ENCODE measurements around the gene ZNF598.

- no peak for TF ChIP-seq CTCF (conservative IDR thresholded peaks at IDR 0.05; ENCODE audit: low read depth, low read length)
- TF ChIP-seq EZH2 (IDR thresholded peaks at IDR 0.05; ENCODE audit: low read length, unreplicated experiment), result no peak
- no peak for TF ChIP-seq EZH2phosphoT487 (IDR thresholded peaks at IDR 0.05; ENCODE audit: borderline replicate concordance, low read length)
These were observed 43.2 kb downstream of the ZNF598 start, which contains the start of gene RNF151 for GRCh38 chr16:1966460-1966859.

Data from PC-3 (cell line).